ENCODE results near the gene IER3IP1.

DNA sequence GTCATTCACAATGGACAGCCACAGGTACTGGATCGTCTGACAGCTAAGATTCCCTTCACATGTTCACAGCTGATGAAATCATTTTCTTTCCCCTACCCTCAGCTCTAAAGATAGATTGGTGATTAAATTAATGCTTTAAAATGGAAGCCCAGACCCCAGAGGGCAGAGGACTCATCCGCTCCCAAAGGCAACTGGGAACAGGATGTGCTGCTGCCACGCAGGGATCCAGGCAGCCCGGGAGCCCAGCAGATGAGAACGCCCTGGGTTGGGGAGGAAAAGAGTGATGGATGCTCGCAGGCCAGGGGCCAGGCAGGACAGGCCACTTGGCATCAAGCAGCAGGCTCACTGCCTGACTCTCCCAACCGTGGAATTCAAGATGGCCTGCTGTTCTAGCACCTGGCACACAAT, 67.2 kb downstream of the IER3IP1 start:
- TF ChIP-seq, protein P1, sequence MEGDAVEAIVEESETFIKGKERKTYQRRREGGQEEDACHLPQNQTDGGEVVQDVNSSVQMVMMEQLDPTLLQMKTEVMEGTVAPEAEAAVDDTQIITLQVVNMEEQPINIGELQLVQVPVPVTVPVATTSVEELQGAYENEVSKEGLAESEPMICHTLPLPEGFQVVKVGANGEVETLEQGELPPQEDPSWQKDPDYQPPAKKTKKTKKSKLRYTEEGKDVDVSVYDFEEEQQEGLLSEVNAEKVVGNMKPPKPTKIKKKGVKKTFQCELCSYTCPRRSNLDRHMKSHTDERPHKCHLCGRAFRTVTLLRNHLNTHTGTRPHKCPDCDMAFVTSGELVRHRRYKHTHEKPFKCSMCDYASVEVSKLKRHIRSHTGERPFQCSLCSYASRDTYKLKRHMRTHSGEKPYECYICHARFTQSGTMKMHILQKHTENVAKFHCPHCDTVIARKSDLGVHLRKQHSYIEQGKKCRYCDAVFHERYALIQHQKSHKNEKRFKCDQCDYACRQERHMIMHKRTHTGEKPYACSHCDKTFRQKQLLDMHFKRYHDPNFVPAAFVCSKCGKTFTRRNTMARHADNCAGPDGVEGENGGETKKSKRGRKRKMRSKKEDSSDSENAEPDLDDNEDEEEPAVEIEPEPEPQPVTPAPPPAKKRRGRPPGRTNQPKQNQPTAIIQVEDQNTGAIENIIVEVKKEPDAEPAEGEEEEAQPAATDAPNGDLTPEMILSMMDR (IDR thresholded peaks at IDR 0.05; ENCODE audit: low read depth, low read length, poor library complexity, severe bottlenecking), result no peak
- TF ChIP-seq EZH2phosphoT487 (IDR thresholded peaks at IDR 0.05; ENCODE audit: borderline replicate concordance, low read length), result no peak
